KOPT-K1 (cell line): Measurements from ENCODE around the gene ASIC4.

Experiments used
- H3K27ac ChIP-seq: fragments of 200-600 bp; sonication (generic); 2 replicates; pipeline ENCODE4 v1.5.1; 2016; ENCODE audit warnings: antibody characterized with exemption, mild to moderate bottlenecking, low read depth, low read length; ENCODE audit not compliant: poor library complexity, severe bottlenecking
- H3K36me3 ChIP-seq: fragments of 200-600 bp; sonication (generic); 2 replicates; pipeline ENCODE4 v1.5.1; 2017; ENCODE audit warnings: antibody characterized with exemption, mild to moderate bottlenecking, low read length, moderate library complexity; ENCODE audit not compliant: insufficient read depth
- H3K9me3 ChIP-seq: fragments of 200-600 bp; sonication (generic); 2 replicates; pipeline ENCODE4 v1.5.1; 2017; ENCODE audit warnings: antibody characterized with exemption, low read length, mild to moderate bottlenecking; ENCODE audit not compliant: insufficient read depth, poor library complexity, severe bottlenecking

ASIC4 gene

DNA sequence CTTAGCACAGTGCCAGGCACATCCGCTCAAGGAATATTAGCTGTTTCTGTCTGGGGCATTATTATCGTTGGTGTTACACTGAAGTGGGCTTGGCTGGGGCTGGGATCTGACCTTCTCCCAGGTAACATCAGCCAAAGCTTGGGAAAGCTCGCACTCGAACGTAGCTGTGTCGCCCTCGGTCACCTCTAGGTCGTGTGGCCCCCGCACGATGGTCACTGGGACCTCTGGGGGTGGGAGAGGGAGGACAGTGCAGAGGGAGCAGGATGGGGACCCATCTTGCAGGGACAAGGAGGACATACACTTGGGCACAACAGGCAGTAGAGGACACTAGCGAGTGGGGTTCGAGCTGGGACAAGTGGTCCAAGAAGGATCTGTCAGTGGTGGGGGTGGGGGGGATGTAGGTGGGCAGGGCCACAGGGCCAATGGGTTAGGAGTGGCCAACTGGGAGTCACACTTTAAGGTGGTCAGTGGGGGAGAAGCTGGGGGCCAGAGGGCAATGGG lies 39.2 kb downstream of the ASIC4 start:
- Histone ChIP-seq H3K9me3 (no peaks in the 10 kb centered on the region), H3K27ac (no peak overlapping the region), H3K36me3 (no peaks in the 10 kb centered on the region)

DNA sequence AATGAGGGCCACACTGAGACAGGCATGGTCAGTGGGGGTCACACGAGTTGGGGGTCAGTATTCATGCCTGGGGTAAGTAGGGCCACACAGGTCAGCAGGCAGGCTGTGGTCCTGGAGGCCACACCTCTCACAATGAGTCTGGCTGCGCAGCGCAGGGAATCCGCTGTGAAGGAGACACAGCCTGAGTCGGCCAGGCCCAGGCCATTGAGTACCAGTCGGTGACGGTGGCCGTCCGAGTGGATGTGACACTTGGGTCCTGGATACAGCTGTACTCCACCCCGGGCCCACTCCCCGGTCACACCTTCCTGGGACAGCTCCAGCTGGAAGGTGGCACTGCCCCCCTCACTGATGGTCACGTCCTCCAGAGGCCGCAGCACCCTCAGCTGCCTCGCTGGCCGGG lies 40.1 kb downstream of the ASIC4 start:
- Histone ChIP-seq H3K9me3 (no peaks in the 10 kb centered on the region), H3K36me3 (no peaks in the 10 kb centered on the region), H3K27ac (no peak overlapping the region)

DNA sequence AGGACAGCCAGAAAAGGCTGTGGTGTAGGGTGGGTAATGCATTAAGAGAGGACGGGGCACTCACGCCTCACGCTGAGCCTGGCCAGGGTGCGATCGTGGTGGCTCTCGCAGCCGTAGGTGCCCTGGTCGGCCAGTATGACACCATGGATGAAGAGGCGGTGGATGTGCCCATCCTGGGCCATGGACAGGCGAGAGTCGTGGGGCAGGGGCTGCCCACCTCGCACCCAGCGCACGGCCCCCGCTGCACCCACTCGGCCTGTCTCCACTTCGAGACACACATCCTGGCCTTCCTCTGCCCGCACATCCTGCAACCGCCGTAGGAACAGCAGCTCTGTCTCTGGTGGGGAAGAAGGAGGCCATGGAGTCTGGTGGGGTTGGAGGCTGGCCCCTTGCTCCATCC lies 41.7 kb downstream of the ASIC4 start:
- H3K36me3 ChIP-seq, result no peaks in the 10 kb centered on the region
- no peak overlapping the region for H3K27ac ChIP-seq
- H3K9me3 ChIP-seq, result no peaks in the 10 kb centered on the region

DNA sequence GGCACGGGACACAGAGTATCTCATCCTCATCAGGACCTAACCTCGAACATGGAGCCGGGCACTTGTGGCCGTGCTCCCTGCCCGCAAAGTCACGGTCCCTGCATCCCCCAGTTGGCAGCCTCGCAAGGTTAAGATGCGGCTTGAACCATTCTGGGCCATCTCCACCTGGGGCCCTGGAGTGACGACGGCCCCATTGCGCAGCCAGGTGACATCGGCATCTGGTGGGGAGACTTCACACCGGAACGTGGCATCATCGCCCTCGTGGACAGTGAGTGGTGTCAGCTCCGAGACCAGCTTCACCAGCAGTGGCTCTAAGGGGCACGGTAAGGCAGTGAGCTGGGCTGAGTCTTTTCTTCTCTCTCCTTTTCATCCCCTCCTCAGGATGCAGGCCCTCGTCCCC lies 42.1 kb downstream of the ASIC4 start:
- Histone ChIP-seq H3K9me3 (no peaks in the 10 kb centered on the region), H3K27ac (no peak overlapping the region), H3K36me3 (no peaks in the 10 kb centered on the region)

DNA sequence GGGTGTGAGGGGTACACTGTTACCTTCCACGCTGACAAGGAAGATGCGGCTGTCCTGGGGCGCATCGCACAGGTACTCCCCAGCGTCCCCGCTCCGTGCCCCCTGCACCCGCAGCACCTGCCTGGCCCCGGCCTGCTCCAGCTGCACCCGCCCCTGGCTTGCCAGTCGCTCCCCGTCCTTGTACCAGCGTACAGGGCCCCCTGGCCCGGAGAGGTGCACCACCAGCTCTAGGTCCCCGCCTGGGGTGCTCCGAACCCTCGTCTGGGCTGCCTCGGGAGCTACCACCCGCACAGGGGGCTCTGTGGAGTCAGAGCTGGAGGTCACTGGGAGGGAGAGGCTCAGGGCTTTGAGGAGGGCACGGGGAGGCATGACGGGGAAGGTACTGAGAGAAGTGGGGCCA lies 43.0 kb downstream of the ASIC4 start:
- Histone ChIP-seq H3K27ac (no peak overlapping the region), H3K36me3 (no peaks in the 10 kb centered on the region), H3K9me3 (no peaks in the 10 kb centered on the region)

DNA sequence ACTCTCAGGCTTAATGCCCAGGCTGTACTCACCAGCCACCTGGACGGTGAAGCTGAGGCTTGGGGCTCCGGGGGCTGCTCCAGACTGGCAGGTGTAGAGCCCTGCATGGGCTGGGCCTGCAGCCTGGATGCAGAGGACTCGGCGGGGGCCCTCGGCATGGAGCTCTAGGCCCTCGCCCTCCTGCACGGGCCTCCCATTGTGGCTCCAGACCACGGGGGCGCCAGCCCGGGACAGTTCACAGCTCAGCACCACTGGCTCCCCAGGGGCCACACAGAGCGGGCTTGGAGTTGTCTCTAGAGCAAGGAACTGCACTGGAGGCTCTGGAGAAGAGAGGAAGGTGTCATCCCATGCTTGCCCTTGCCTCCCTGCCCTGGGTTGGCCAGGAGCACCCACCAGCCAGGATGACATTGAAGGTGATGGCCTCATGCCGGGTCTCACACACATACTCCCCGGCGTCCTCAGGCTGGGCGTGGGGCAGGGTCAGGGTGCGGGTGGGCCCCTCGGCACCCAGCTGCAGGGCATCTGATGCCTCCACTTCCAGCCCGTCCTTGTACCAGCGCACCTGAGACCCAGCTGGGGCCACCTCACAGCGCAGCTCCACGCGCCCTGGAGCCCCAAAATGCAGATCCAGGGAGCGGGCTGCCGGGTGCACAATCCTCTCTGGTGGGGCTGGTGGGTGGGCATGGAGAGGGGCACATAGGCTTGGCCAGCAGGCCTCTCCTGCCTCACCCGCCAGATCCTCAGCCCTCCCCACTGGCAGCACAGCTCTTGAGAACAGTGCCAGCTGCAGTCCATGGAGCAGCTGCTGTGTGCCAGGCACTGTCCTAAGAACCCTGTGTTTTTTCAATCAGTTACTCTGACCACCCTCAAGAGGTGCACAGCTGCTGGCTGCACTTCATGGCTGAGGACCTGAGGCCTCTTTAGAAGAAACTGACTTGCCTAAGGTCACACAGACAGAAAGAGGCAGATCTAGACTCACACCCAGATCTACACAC lies 43.8 kb downstream of the ASIC4 start:
- H3K9me3 ChIP-seq, result no peaks in the 10 kb centered on the region
- no peak overlapping the region for H3K27ac ChIP-seq
- no peaks in the 10 kb centered on the region for H3K36me3 ChIP-seq

DNA sequence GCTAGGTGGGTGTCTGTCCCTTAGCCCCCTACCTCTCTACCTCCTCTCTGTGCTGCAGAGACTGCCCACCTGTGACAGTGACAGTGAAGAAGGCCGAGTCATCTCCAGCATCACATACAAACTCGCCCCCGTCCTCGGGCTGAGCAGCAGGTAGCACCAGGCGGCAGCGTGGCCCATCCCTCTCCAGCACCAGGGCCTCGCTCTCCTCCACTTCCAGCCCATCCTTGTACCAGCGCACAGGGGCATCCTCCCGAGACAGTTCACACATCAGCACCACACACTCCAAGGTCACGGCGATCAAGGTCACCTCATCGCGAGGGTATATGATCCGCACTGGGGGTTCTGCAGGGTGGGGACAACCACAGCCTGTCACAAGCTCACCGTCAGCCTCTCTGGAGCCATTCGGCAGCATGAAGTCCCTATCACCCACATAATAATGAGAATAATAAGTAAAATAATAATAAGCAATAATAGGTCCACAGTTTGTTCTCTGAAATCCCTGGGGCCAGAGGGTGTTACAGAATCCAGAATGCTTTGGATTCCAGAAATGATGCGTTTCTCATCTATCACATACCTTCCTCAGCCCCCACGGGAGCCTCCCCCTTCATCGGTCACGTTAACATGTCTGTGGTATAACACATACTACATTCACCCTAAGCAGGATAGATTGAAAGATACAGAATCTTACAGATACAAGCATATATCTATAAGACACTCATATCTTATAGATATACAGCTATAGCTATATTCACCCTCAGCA lies 45.1 kb downstream of the ASIC4 start:
- no peaks in the 10 kb centered on the region for H3K9me3 ChIP-seq
- no peak overlapping the region for H3K27ac ChIP-seq

DNA sequence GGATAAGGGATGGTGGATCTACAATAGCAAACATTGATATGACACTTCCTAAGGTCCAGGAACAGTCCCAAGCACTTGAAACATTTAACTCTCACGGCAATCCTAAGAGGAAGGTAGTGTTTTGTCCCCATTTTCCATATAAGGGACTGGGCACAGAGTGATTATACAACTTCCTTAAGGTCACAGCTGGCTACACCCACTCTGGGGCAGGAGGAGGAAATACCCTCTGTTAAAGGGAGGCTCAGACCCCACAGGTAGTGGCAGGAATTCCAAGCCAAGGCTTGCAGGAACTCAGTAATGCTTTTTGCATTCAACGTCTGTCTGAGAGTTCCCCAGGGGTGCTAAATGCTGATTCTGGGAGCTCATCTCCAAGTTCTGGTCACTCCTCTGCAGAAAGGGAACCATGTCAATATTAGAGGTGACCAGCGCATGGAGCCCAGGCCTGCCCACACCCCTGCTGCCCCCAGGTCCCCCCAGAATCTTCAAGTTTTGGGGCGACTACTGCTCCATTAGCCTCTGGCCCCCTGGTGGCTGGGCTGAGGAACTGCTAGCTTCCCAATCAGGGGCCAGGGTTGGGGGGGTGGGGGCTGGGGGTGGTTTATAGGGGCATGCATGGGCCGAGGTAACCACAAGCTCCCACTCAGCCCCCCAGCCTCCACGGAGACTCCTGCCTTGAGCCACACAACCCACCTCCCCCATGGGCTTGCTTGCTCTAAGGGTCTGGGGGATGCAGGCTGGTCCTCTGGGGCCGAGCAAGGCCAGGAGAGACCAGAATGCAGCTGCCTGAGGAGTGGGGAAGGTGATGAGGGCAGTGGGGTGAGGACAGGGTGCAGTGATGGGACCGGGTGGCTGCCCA lies 46.0 kb downstream of the ASIC4 start:
- Histone ChIP-seq H3K27ac (no peak overlapping the region), H3K9me3 (no peaks in the 10 kb centered on the region), H3K36me3 (no peaks in the 10 kb centered on the region)

More for the DNA sequence above, 45.1 kb downstream of the ASIC4 start:
- H3K36me3 ChIP-seq, result no peaks in the 10 kb centered on the region

DNA sequence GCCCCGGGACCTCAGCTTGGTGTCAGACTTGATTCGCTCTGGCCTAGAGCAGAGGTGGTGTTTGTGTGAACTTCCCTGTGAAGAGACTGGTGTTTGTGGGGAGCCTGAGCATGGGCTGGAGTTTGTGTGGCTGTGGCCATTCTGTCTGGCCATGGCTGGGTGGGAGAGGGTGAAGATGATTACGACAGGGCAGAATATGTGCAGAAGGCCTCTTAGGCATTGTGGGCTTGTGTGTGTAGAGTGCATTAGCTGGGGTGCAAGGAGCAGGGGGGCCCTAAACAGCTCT lies 46.6 kb downstream of the ASIC4 start:
- H3K27ac ChIP-seq, result no peak overlapping the region
- no peaks in the 10 kb centered on the region for H3K9me3 ChIP-seq
- no peaks in the 10 kb centered on the region for H3K36me3 ChIP-seq

DNA sequence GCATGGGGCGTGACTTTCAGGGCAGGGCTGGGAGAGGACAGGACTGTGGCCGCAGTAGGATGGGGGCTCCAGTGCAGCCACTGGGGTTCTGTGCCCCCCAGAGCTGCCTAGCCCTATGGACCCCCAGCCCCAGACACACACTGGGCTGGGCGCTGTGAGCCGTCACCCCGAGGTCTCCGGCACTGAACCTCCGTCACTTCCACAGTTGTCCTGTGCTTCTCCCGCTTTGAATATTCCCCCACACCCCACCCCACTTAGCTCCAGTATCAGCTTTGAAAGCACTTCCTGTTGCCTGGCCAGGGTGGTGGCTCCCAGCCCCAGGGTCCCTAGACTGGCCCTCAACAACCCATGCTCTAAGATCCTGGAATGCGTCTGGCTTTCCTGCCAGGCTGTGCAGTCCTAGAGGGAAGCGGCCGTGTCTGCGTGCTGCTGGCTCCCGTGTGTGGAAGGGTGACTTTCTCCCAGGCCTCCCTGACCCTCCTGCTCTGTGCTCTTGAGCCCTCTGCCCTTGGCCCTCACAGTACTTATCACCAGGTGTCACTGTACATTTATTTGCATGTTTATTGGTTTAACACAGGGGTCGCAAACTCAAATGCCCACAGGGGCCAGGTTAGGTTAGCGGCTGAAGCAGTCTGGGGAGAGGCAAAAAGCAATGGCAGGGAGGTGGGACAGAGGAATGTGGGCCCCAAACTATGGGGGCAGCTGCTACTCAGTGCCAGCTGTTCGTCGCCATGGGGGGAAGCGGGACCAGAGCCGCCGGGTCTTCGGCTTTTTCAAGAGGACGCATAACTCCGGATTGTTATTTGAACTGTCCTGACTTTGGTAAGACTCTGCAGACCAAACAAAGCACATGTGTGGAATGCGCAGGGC lies 47.1 kb downstream of the ASIC4 start:
- no peaks in the 10 kb centered on the region for H3K9me3 ChIP-seq
- H3K36me3 ChIP-seq, result no peaks in the 10 kb centered on the region
- no peak overlapping the region for H3K27ac ChIP-seq

DNA sequence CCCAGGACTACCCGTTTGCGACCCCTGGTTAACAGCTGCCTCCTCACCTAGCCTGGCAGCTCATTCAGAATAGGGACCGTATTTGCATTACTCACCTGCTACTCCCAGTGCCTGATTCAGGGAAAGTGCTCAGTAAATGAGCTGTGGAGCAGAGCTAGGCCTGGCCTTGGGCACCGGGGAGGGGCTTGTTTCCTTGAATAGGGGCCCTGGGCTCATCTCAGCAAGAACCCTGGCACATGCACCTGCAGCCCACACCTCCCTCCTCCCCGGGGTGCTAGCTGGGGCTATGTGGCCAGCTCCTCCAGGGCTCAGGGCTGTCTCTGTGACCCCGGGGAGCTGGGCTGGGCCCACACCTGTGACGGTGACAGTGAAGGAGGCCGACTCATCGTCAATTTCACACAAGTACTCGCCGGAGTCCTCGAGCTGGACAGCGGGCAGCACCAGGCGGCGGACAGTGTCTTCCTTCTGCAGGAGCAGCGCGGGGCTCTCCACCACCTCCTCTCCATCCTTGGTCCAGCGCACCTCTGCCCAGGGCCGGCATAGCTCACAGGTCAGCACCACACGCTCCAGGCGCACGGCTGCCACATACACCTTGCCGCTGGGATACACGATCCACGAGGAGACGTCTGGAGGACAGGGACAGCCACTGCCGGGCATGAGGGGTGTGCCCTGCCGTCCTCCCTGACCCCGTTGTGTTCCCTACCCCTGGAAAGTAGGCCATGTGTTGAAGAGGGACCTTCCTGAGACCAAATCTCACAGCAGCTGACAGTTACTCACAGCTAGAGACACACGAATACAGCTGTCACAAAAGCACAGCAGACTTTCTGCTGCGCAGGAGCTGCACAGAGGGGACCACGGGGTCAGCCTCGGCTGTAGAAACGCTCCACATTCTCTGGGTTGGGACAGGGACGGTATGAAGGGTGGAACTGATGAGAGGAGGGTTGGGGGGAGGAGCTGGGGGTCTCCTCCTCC lies 48.1 kb downstream of the ASIC4 start:
- no peaks in the 10 kb centered on the region for H3K36me3 ChIP-seq
- no peaks in the 10 kb centered on the region for H3K9me3 ChIP-seq
- H3K27ac ChIP-seq, result no peak overlapping the region

DNA sequence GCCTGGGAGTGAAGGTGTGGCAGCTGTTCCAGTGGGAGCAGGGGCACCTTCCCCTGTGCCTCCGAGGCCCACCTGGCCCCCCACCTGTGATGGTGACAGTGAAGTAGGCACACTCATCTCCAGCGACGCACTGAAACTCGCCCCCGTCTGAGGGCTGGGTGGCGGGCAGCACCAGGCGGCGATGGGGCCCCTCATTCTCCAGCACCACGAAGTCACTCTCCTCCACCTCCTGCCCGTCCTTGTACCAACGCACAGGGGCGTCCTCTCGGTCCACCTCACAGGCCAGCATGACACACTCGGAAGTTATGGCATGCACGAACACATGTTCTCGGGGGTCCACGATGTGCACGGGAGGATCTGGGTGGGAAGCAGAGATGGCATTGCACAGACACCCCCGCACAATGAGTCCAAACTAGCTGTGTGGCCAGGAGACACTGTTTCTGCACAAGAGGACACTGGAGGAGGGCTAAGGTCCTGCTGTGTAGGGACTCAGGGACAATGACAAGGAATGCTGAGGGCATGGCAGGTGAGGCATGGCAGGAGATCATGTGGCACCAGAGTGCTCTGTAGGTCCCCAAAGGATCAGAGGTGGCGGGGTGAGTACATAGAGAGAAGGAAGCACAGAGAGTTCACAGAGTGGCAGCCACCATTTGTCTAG lies 49.1 kb downstream of the ASIC4 start:
- Histone ChIP-seq H3K36me3 (no peaks in the 10 kb centered on the region), H3K9me3 (no peaks in the 10 kb centered on the region), H3K27ac (no peak overlapping the region)
